HL-60/S4 treated with retinoic acid at 250 ng/mL for 4 days and 3 days (cell line): ENCODE results near the gene SLC26A4.
"Not testable (repeated sequence)": the region's sequence is repeated elsewhere in the genome, so short reads cannot be mapped to it uniquely, and the experiment has no call there.

Experiments
- in situ Hi-C: fragments of 300-500 bp; cut with MboI; formaldehyde crosslinking; loops from 2 replicates; pipeline ENCODE4 v1.7.0; 2022; ENCODE audit warnings: low sequenced_read_pairs

SLC26A4 gene

DNA sequence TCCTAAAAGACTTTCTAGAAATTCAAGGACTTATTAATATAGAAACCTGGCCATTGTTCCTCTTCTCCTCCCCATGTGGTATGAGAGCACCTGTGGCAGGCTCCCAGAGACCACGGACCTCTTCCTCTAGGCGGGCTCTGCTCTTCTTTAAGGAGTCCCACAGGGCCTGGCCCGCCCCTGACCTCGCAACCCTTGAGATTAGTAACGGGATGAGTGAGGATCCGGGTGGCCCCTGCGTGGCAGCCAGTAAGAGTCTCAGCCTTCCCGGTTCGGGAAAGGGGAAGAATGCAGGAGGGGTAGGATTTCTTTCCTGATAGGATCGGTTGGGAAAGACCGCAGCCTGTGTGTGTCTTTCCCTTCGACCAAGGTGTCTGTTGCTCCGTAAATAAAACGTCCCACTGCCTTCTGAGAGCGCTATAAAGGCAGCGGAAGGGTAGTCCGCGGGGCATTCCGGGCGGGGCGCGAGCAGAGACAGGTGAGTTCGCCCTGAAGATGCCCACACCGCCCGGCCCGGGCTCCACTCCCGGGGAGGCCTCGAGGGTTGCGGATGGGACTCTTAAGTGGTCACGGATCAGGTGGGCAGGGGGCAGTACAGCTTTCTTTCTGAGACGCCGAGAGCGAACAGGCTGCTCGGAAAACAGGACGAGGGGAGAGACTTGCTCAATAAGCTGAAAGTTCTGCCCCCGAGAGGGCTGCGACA is at the start of gene SLC26A4:
Gene SLC26A4 (plus strand): TSS at position 448 of the 700 bp plus-strand sequence. CDS start 814 bp downstream, outside the sequence.
- in situ Hi-C loops: no loop called here

DNA sequence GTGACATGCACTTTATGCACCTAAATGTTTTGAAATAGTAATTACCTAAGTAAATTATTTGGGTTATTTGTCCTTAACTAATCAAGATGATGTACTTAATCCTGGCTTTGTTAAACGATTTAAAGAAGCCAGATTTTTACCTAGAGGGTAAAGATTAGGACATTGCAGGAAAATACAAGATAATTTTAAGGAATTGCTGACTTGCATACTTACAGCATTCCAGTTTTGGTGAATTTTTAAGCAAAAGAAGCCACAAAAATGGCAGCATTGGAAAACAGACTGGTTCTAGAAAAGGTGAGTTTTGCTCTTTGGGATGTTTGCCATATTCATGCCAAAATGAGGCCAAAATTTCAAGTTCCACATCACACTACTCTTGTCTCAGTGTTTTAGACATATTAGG is 47.2 kb upstream of the SLC26A4 start:
- in situ Hi-C loops: no loop called here

DNA sequence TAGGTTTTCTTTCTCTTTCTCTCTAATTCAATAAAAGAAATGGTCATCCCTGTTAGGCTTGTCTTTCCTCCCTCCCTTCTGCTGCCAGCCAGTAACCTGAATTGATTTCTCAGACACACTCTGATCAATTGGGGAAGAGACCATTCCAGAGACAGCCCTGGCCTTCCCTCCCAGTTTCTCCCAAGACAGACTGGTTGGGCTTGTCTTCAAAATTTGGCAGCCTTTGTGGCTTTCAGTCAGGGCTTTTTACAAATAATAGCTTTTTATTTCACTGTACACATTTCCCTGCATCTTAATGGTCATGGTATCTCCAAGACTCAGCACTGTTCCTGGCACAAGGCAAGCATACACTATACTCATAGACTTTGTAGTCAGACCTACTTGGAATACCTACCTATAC is 46.7 kb upstream of the SLC26A4 start:
- in situ Hi-C loops: no loop called here

DNA sequence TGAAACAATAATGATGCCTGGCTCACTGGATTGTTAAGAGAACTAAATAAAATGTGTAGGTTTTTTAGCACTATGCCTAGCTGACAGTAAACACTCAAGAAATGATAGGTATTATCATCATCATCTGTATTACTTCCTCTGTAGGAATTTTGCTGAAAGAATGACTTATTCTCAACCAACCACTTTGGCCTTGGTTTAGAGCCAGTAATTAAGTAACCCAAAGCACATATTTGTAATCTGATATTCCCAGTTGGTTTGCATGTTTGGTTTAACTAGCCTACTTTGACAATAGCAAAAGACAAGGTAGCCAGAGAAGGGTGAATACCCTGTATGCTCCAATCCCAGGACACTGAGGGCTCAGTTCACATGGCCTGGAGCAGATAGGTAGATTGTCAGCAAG is 46.2 kb upstream of the SLC26A4 start:
- in situ Hi-C loops: no loop called here

DNA sequence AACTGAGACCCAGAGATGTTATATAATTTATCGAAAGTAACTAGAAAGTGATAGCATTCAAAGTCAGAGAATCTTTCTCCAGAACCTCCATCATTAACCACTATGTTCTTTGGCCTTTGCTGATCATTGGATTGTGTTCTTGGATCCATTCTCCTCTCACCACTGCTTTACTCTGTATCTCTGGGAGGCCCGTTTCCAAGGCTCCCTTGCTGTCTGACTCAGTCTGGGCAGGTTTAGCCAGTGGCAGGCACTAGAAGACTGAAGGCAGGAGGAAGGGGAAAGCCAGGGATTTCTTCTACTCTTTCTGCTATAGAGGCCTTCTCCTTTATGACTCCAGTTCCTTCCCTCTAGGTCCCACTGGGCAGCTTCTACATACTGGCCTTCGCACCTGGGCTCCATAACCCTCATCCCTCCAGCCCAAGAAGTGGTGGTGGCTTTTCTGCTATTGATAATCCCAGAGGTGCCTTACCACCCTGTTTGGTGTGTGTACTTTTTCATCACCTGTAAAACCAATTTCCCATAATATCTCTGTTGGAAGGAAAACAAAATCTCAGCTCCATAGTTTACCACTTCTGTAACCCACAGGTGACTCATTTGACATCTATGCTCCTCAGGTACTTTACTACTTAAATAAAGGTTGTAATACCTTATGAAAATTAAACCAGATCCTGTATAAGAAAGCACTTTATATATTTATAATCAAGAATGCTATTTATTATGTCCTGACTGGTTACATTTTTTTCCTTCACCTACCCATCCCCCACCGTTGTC is 44.5 kb upstream of the SLC26A4 start:
- in situ Hi-C loops: no loop called here

DNA sequence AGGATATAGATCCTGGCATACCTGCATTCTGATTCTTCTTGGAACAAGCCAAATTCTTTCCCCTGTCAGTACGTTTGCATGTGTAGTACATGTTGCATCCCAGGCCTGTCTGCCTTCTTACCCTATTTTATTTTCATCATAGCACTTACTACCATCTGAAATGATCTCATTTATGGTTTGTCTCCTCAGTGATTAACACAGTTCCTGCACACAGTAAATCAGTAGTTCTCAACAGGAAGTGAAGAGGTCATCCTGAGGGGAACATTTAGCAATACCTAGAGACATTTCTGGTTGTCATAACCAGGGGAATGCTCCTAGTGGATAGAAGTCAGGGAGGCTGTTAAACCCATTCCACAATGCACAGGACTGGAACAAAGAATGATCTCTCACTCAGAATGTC is 38.2 kb upstream of the SLC26A4 start:
- in situ Hi-C loops: no loop called here

DNA sequence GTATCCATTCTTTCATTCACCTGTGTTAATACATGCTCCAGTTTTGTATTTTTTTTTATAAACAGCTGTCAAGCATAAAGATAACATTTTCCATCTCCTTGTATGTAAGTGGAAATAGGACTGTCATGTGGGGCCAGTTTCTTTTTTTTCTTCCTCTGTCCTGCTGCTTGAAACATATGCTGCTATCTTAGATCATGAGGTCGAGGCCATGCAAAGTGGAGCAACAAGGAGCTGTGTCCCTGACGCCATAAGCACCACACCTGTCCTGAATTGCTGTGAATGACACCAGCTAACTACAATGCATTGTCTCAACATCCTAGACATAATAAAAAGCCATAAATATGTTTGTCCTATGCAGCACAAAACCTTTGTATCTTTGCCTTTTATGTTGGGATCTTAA is 37.7 kb upstream of the SLC26A4 start:
- in situ Hi-C loops: no loop called here

DNA sequence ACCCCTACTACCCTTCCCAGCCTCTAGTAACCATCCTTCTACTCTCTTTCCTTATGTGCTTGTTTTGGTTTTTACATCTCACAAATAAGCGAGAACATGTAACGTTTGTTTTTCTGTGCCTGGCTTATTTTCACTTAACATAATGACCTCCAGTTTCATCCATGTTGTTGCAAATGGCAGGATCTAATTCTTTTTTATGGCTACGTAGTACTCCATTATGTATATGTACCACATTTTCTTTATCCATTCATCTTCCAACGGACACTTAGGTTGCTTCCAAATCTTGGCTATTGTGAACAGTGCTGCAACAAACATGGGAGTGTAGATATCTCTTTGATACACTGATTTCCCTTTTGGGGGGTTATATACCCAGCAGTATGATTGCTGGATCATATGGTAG is 33.6 kb upstream of the SLC26A4 start:
- in situ Hi-C loops: no loop called here

DNA sequence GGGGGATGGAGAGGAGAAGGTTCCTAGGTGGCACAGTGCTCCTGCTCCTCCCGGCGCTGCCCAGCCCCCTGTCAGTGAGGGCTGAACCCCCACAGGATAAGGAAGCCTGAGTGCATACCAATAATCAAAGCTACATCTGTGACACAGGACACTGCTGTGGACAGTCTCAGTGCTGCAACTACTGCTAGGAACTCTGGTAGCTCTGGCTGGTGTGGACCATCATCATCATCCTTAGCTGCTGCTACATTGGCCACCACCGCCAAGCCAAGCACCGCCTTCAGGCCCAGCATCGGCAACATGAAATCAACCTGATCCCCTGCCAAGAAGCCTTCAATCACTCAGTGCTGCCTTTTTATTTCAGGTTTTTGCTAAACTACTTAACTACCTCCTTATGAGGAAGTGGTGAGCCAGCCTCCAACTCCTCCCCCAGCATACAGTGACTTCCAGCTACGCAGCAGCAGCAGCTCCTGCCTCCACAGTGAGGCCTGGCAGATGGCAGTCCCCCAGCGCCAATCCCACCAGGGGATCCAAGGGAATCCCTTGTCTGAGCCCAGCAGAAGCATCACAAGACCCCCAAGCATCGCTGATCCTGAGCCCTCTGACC is 32.1 kb upstream of the SLC26A4 start:
- in situ Hi-C loops: no loop called here

DNA sequence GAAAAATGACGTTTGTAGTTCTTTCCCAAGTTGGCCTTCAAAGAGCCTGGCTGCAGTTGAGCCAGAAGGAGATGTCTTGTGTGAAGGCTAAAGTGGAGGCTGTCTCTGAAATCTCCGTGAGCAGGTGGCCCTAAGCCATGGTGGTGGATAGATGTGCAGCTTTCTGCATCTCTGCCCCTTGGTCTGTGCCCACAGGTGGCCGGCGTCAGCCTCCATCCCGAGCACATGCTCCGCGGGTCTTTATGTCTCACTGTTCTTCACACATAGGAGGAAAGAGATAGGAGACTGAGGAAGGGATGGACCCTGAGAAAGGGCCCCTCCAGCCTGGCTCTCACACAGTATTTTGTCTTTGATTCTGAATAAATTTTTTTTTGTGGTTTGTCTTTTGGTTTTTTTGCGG is 30.3 kb upstream of the SLC26A4 start:
- in situ Hi-C loops: no loop called here

DNA sequence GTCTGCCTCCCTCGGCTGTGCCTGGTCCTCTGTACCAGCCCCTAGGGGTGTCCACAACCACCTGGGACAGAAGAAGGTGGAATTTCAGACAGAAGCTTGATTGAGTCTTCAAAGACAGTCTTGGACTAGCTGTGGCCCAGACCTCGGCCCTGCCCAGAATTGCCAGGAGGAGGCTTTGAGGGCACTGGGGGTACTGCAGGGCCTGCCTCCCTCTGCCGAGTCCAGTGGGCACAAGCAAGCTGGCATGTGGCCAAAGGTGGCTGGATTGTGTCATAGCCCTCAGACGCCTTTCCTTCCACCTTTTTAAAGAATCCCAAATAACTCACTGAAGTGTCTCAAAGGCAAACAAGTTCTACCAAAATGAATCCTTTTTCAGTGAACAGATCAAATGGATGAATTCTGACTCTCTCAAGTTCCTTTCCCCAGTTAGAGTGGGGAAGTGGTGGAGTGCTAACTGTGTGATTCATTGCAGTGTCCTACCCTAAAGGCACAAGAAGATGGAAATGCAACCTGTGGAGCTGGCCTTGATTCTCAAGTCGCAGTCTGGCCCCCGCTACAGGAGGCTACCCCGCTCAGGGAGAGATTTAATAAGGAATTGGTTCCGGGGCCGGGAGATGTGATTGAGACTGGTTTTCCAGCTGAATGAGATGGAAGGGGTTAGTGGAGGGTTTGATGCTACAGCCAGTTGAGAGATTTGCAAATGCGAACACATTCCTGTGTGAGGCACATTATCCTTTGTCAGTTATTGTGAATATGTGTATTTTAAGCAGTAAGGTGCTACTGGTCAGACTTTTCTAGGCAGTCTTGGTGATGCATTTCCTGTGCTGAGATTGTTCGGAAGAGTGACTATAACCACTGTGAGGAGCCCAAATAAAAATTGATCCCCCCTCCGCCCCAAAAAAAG is 28.8 kb upstream of the SLC26A4 start:
- in situ Hi-C loops: no loop called here

DNA sequence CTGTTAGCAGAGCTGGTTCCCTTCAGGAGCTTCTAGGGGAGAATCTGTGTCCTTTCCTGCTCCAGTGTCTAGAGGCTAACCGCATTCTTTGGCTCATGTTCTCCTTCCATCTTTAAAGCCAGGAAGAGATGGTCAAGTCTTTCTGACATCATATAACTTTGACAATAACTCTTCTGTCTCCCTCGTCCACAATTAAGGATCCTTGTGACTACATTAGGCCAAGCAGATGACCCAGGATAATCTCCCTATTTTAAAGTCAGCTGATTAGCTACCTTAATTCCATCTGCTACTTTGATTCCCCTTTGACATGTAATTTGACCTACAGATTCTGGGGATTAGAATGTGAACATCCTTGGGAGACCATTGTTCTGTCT is 28.1 kb upstream of the SLC26A4 start:
- in situ Hi-C loops: no loop called here

DNA sequence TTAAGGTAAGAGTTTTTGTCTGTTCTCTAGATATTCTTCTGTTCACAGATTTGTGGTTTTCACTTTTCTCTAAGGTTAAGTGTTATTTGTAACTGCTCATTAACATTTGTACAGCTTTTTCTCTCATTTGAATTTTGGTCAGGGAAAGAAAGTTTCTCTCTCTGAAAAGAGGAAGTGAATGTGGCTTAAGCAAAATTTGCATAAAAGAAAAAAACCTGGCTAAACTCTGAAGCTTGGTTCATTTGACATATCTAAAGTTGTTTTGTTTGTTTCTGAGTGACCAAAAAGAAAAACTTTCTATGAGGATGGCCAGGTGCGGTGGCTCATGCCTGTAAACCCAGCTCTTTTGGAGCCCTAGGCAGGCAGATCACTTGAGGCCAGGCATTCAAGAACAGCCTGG is 22.0 kb upstream of the SLC26A4 start:
- in situ Hi-C loops: no loop called here

DNA sequence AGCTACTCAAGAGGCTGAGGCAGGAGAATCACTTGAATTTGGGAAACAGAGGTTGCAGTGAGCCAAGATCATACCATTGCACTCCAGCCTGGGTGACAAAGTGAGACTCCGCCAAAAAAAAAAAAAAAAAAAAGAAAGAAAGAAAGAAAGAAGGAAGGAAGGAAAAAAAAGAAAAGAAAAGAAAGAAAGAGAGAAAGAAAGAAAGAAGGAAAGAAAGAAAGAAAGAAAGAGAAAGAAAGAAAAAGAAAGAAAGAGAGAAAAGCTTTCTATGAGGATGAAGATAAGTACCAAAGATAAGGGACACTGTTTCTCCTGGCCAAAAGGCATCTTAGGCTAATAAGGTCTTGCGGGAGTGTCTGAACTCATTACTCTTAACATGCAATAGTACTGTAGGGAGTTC is 21.6 kb upstream of the SLC26A4 start:
- in situ Hi-C loops: not testable (repeated sequence)

DNA sequence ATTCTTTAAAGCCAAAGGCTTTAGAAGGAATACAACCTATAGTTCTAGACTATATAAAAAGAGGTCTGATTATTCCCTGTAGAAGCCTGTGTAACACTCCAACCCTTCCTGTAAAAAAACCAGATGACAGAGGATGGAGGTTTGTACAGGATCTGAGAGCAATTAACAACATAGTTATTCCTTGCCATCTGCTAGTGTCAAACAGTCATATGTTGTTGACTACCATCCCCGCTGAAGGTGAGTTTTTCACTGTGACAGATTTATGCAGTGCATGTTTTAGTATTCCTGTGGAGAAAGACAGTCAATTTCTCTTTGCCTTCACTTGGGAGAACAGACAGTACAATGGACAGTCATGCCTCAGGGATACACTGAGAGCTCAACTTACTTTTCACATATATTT is 19.0 kb upstream of the SLC26A4 start:
- in situ Hi-C loops: no loop called here

DNA sequence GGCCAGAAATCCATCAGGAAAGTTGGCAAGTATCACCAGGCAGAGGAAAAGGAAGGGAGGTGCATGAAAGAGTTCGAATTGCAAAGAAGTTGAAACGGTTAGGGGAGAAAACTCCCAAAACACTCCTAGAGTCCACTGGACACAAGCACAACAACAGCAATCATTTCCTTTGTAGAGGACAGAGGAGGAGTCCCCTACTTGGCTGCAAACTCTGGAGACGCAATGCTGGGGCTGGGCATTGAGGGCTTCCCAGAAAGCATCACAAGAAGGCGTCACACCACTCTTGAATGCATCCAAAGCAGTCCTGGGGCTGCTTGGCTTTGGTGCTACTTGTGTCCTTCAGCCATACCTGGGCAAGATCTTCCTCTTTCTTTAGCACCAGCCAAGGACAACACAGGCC is 18.1 kb upstream of the SLC26A4 start:
- in situ Hi-C loops: no loop called here

DNA sequence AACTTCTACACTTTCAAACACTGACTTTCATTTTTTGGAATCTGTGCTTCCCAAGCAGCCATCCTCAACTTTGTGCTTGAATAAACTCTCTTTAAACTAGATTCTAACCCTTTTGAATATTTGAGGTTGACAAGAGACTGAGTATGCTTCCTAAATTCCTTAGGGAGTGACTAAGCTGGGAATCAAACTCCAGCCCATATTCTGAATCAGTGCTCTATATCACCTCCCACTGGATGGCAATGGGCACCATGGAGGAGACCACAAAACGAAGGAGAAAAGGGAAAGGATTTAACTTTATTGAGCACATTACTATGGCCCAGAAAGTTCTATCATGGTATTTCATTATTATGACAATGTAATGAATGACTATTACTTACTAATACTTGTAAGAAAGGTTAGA is 17.2 kb upstream of the SLC26A4 start:
- in situ Hi-C loops: no loop called here

DNA sequence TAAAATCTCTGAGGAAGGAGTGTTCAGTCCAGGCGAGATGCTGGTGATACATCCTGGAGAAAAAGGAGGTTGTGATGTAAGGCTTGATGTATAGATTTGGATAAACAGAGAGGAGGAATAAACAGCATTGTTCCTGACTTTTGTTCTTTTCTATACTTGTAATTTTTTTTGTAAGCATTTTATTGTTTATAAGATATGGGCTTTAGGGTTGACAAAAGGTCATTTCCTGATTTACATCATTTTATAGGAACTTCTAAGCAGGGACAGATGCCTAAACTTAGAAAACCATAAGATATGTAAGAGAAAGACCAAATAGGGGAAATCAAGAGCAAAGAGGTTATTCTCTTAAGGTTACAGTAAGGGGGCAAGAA is 16.7 kb upstream of the SLC26A4 start:
- in situ Hi-C loops: no loop called here

DNA sequence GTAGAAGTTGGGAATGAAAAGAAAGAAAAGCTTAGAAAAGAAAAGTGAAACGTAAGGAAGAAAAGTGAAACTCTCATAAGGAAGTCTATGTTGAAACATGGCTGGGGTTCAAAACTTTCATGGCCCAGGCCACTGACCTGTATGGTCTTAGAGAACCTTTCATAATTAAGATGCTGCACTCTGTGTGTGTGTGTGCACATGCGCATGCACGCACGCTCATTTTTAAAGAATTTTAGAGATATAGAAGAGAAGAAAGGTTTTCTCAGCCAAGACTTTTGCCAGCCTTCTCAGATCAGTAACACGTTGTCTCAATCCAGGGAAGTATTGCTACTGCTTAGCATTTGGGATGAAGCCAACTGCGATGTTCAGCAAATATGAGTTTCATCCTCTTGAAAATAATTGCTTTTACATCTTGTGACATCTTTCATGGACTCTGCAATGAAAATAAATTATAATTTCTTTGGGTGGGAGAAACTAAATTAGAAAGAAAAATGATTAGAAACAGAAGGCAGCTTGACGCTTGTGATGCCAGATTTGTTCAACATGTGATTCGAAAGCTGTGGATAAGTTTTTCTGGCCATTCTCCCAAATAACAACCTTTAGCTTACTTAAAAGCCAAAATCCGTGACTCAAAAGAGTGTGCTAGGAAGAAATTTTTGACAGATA is 16.2 kb upstream of the SLC26A4 start:
- in situ Hi-C loops: no loop called here

DNA sequence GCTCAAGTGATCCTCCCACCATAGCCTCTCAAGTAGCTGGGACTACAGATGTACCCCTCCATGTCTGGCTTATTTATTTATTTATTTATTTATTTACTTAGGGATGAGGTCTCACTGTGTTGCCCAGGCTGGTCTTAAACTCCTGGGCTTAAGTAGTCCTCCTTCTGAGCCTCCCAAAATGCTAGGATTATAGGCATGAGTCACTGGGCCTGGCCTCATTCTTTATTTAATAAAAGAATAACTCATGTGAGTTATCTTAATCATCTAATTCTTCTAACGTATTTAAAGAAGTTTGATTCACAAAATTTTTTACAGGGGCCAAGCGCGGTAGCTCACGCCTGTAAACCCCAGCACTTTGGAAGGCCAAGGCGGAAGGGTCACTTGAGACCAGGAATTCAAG is 8.0 kb upstream of the SLC26A4 start:
- in situ Hi-C loops: no loop called here

DNA sequence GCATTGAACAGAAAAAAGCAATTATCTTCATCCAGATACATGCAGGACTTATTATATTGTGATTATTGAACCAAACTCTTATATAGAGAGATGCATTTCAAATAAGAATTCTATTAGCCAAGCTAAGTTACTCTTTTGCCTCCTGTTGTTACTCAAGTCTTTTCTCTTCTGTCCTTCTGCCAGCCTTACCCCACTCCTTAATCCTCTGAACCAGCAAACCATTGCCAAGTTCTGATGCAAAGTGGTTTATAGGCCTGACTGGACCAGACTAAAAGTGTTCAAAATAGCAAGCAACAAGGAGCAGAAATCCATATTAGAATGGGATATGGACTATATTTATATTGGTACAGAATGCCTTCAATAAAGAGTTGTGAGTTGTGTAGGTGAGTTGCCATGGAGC is 2.2 kb upstream of the SLC26A4 start:
- in situ Hi-C loops: no loop called here
